ENCODE results near the gene TRIM32.

TRIM32 gene

DNA sequence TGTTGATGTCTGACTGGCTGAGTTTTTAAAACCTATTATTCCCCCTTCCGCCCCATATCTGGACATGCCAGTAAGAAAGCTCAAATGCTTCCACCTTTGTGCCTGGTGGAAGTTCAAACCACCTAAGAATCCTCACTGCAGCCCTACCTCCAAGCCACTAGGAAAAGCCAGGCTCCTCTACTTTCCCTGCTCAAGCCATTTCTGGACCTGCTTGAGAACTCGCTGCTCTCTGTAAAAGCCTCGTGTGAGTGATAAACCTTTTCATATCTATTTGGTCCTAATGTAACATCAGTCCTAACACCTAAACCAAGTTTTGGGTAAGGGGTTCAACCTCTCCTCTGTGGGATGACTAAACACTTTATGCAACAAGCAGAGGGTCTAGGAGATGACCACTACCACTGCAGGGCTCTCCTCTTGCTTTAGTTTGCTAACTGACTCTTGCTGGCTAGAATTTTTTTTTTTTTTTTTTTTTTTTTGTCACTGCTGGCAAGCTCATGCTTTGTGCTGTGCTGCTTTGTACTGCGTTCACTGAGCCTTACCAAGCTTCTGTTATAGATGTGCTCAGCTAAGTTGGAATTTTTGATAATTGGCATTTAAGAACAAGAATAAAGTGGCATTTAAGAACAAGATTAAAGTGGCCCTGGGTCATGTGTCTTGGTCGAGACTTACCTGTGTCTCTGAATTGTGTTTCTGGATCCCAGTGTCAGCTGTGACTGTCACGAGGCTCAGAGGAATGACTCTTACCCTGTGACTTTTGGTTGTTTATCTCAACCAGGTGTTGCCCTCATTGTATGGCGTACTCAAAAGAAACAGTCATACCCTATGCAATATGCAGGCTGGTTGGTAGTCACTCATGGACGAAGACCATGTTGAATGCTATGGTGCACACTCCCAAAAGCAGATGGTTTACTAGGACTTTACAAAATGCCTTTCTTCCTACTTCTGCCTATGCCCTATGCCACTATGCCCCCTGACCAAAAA lies 19.5 kb downstream of the TRIM32 start:
- DNase-seq, result no peak

DNA sequence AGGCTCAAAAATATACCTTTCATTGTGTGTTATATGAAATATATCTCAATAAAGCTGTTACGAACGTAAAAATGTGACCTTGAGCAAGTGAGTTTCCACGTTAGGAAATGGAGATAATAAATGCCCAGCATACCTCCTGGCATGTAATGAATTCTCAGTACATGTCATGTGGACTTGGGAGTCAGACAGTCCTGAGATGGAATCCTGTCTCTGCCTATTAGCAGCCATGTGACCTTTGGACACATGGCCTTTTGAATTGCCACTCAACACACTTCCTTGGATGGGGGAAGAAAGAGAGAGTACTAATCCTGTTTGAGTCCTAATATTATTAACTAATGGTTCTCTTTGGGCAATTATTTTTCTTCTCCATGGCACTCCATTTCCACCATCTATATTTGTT lies 25.7 kb downstream of the TRIM32 start:
- DNase-seq, result no peak

DNA sequence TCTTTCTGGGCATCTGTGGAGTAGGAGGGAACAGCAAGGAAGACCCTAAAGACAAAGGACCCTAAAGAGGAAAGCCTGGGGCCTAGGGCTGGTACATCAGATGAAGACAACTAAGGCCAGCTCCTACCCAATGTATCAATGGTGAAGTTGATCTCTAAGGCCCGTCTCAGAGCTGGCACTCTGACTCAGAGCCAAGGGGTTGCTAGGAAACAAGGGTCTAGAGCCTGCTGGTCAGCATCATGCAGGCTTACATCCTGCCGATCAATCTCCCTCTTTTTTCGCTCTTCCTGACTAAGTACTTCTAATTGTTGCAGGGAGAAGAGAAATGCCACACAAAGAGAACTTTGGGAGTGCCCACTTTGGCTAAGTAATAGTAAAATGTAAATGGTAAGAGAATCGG lies 26.2 kb downstream of the TRIM32 start:
- no peak for DNase-seq

DNA sequence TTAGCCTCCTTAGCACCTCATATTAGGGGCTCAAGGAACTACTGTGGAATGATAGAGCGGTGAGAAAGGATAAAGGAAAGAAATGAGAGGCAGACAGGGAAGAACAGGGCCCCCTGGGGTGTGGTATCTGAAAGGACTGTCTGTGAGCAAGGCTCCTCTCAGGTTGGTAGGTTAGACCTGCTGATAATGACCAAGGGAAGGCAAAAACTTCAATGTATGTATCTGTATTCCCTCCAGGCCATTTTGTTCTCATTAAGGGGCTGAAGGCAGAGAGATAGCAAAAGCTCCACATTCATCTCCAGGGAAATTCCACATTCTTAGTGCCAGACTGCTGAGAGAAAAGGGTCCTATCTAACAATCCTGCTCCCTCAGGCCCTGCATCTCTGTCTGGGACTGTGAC lies 28.6 kb downstream of the TRIM32 start:
- no peak for DNase-seq

DNA sequence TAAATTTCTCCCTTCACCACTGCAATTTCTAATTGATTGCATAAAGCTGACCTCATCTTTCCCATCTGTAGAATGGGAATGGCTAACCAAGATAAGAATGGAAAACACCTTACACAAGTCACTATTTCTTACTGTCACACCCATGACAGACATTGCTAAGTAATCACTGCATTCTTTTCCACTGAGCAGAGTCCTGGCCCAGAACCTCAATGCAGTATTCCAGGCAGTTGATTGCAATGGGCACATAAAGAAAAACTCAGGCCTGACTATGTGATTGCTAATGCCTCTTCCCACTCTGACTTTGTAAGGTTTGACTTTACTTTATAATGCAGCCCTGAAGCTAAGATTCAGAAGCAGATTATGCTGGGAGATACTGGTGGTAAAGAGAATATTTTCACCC lies 29.3 kb downstream of the TRIM32 start:
- no peak for DNase-seq

DNA sequence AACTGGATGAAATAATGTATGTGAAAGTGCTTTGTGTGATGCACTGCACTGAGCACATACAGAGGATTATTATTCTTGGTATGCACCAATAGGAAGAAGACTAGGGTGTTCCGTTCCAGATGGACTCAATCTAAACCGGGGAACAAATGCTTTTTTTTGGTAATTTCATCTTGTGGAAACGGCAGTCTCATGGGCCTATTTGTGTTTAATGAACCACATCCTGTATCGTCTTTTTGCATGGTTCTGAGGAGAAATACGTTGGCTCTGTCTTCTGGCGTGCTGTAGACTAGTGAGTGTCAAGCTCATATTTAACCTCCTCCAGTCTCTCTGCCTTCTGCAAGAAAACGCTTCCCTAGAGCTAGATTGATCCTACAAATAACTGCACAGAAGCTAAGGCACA lies 30.0 kb downstream of the TRIM32 start:
- DNase-seq, result no peak

DNA sequence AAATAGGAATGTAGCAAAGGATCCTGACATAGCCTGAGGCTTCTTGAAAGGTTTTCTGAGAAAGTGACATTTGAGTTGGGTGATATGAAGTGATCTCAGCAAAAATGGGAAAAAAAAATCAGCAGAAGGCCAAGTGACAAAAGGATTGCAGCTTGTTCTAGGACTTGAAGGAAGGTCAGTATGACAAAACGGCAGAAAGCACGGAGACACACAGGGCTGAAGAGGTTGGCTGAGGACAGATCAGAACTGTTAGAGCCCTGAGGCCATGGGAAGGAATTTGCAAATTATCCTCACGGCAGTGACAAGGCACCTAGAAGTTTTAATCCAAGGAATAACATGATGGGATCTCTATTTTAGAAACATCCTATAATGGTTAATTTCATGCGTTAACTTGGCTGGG lies 31.0 kb downstream of the TRIM32 start:
- DNase-seq, result no peak

DNA sequence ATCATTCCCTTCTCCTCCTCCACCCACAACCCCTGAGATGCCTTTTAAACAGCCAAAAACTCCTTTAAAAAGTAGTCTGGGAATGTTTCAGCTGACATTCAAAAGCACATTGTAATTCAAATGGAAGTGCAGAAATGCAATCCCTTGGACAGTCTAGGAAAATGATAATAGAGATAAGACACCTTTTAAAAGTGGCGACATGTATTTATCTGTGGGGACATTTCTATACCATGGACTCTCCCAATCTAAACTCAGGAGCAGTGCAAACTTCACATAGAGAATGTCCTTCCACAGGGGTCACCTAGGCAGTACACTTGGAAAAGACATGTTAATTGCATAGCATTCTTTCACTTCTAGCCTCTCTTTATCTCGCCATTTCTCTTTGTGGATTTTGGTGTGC lies 33.0 kb downstream of the TRIM32 start:
- DNase-seq, result no peak

DNA sequence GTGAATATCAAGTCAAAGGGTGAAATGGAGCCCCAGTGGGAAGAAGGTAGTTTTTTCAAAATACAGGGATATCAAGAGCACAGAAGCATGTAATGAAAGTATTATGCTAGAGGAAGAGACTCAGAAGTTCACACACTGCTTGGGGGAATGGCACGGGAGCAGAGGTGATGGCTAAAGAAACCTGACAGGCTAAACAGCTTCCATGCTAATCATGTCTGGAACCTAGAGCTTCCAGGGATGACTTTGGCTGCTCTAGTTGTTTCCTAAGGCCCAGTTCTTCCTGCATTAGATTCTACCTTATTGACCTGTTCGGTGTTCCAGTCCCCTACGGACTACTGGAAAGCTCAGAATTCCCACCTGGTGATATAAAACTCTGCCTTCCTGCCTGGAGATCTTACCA lies 34.3 kb downstream of the TRIM32 start:
- DNase-seq, result no peak

DNA sequence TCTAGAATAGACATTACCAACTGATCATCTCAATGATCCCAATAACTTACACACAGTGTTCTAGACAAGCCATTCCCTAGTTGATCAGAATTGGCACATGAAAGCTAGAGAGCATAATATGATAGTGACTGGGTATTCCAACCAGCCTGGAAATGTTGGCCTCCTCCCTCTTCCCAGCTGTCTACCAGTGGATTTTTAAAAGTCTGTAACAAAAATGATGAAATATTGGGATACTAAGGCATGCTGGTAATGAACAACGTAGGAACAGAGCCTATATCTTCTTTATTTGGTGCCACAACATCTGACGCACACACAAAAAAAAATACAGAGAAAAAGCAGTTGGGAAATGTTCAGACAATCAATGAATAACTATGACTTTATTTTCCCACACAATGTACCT lies 34.8 kb downstream of the TRIM32 start:
- no peak for DNase-seq

DNA sequence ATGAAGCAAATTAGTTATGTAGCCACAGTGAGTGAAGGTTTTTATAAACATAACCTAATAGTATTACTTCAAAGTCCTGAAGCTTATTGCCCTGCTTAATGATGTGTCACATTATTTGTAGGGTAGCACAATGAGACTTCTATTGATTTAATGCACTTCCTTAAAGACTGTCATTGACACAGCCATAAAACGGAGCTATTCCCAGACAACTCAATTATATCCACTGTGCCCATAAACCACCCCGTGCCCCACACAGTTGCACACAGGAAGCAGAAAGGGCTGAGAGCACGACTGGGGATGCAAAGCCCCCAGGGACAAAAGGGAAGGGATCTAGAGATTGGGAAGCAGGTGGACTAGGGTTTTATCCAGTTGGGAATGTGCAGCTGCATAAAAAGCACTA lies 37.0 kb downstream of the TRIM32 start:
- no peak for DNase-seq

DNA sequence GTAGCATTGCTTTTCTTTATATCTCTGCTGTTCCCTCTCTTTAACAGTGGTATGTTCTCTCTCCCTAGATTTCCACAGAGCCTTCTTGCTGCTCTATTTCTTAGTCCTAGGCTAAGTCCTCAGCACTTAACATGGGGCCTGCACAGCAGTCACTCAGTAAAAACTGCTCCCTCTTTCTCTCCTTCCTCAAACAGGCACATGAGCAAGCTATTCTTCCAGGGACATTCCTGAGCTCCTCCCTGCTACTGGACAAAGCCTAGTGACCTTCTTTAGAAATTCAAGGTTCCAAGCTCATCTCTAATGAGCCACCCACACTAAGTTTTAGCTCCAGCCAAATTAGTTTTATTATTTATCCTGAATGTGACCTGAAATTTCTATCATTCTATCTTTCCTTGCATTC lies 39.5 kb downstream of the TRIM32 start:
- no peak for DNase-seq

DNA sequence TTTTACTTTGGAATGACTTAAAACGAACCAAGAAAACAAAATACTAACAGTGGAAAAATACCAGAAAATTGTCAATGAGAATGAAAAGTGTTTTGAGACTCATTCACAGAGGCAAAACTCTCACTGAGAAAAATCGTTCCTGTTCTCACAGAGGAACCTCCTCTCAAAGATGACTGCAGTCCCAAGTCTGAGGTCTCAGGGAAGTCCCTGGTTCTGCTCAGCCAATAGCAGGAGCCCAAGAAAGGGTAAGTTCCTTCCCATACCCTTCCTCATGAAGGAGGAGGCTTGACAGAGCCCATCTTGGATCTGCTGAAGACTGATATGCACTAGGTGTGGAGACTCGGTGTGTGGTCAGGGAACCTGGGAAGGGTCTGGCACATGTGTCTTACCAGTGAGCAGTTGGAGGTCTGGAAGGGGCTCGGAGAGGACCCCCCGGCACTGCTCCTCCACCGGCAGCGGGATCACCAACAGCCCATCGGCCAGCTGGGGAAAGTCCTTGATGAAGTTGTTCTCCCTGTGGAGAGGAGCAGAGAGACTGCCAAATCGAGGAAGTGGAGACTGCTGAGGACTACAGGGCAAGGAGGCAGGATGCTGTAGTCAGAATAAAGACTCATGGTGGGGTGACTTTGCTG lies 46.0 kb downstream of the TRIM32 start:
- DNase-seq, result no peak

DNA sequence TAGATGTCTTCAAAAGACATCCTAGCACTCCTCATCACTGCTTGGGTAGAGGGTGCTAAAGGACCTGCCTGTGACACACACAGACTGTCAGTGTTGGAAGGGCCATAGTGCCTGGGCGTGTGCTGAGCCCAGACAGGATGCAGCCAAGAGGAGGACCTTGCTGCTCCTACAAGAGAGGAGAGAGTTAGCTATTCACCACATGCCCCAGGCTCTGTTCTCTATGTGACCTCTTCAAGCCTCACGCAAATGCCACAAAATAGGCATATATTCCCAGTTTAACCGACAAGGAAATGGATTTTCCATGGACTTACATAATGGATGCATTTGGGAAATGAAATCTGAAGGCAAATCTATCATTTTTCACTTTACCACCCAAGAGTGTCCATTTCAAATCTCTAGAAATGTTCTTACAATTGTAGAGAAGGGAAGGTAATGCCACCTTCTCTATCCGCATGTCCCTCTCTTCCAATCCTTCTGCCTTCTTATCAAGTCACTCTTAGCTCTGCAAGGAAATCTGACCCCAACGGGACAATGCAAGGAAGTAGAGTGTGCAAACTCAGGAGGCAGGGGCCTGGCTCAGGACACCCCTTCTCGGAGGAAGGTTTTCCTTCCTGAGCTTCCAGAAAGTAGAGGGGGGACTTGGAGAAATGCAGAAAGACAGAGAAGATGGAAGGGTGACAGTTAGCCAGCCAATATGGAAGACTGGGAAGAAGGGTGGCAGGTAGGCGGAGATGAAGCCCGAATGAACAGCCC lies 49.5 kb downstream of the TRIM32 start:
- no peak for DNase-seq

DNA sequence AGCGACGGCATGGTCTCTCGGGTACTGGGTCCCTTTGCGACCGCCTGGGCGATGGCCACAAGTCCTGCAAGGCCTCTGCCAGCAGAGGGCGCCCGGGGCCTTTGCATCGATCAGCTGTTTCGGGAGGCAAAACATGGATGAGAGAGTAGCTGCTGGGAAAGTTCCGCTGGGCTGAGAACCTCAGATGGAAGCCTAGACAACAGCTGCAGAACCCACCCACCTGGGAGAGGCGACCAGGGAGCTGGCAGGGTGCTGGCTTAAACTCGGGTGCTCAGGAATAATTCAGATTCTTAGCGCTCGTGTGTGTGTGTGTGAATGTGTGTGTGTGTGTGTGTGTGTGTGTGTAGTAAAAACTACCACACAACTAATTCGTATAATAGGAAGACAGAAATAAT lies 50.0 kb downstream of the TRIM32 start:
- peak; percentile 15 to 27 for DNase-seq

DNA sequence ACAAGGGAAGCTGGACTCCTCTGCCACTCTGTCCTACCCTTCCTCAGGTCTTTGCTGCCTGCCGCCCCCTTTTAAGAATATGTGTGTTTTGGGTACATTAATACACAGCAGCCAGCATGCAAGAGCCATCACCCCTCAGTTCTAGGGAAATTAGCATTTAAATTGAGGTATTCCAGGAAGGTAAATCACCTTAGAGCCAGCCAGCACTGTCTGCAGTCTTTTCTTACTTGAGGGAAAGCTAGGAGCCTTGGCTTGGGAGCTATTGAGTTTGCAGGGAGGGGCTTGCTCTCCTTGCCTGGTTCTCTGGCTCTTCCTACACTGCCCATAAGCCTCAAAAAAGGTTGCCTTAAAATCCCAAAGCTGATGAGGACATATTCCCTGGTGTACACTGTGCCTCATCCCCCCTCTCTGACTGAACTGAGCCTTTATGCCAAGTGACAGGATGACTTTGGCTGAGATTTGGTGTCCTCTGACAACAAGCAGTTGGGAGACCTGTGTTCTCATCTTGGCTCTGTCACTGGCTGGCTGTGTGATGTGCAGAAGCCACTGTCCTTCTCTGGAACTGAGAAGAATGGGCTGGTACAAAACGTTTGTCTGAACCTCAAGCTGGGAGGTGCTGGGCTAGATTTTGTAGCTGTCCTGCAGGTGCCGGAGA lies 54.1 kb downstream of the TRIM32 start:
- DNase-seq, result no peak

DNA sequence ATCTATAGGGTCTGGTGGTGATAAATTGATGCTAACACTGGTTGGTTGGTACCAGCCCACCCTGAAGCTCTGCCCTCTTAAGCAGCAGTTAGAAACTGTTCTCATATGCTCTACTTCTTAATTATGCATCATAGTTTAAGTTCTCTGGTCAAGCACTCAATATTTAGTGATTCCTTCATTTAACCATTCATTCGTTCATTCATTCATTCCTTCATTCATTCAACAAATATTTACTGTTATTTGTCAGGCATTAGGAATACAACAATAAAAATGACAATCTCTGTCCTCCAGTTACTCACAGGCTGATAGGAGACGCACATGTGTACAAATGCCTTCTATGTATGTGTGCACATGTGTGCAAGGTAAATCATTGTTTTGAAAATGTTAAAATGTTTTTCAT lies 54.6 kb downstream of the TRIM32 start:
- DNase-seq, result no peak

DNA sequence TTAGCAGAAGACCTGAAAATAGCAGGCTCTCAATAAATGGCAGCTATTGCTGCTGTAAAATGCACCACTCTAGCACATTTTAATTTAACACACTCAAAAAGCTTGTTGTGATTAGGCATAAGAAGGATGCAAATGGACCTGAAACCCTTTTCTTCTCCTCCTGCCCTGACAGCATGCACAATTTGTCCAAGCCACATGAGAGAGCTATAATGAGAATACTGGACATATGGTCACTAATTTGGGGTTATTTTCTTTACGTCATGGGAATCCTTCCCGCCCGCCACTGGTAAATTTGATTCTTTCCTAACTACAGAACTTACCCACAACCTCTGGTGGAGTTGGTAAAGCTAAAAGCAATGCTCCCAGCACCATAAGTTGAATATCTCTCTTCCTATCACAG lies 62.1 kb downstream of the TRIM32 start:
- DNase-seq, result no peak

DNA sequence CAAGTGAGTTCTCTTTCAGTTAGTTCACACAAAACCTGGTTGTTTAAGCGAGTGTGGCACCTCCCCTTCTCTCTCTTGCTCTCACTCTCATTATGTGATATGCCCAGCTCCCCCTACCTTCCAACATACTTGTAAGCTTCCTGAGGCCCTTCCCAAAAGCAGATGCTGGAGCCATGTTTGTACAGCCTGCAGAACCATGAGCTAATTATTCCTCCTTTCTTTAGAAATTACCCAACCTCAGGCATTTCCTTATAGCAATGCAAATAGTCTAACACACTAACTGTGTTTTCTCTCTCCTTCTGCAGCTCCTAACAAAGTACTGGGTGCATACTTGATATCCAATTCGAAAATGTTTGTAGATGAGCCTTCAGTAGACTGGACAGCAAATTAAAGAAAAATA lies 62.7 kb downstream of the TRIM32 start:
- DNase-seq, result no peak

DNA sequence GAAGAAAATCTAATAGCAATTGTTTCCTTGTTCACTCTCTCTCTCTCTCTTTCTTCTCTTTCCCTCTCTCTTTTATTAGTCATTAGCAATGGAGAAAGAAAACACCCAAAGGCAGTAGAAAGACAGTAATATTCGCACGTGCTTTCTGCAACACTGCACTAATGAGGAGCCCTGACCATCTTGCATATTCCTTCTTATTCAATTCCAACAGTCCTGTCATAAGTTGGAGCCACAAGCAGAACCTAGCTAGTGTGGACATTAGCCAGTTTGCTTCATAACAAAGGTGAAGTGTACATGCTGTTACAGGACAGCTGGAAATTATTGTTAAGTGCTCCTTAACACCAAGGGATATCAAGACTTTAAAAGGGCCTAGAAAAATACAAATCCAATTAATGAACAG lies 63.4 kb downstream of the TRIM32 start:
- DNase-seq, result no peak

All from CD4-positive, alpha-beta T cell treated with Interleukin-1 beta for 1 hour (primary cell).